Activated CD4-positive, alpha-beta T cell treated with anti-CD3 and anti-CD28 coated beads, Interleukin-2, amount 10 ng/mL, durations not matched to agents 24 days and 14 days (primary cell): ENCODE measurements around the gene IVNS1ABP. TPM values are rescaled to one million over a fixed set of nuclear protein-coding genes. Genes with fewer than 3 reads are reported as not detected.
"Not testable (repeated sequence)": the region's sequence is repeated elsewhere in the genome, so short reads cannot be mapped to it uniquely, and the experiment has no call there.

ENCODE experiments used
- DNase-seq: peaks from one replicate; pipeline ENCODE4 v3.0.0; 2022
- H3K27ac Mint-ChIP-seq: one replicate; pipeline ENCODE4 v1.8.0; 2022; ENCODE audit warnings: mild to moderate bottlenecking, mixed read lengths
- H3K27me3 Mint-ChIP-seq: one replicate; pipeline ENCODE4 v1.8.0; 2022; ENCODE audit warnings: mixed read lengths
- H3K36me3 Mint-ChIP-seq: one replicate; pipeline ENCODE4 v1.8.0; 2022; ENCODE audit warnings: low read depth, mild to moderate bottlenecking, mixed read lengths
- H3K4me1 Mint-ChIP-seq: one replicate; pipeline ENCODE4 v1.8.0; 2021; ENCODE audit warnings: mixed read lengths
- H3K4me3 Mint-ChIP-seq: one replicate; pipeline ENCODE4 v1.8.0; 2022; ENCODE audit warnings: mild to moderate bottlenecking, moderate library complexity, mixed read lengths
- H3K9me3 Mint-ChIP-seq: one replicate; pipeline ENCODE4 v1.8.0; 2021; ENCODE audit warnings: mixed read lengths
- intact Hi-C: fragments of 100-400 bp; cut with micrococcal nuclease; formaldehyde crosslinking; loops from one replicate; pipeline ENCODE4 v1.15.1; 2023
- total RNA-seq: library from RNA; stranded (reverse); gene quantifications from 2 replicates; pipeline ENCODE4 v1.2.3, GENCODE V29; 2022

IVNS1ABP gene
- total RNA-seq, 1 donor from 2014 or later = 187 TPM

DNA sequence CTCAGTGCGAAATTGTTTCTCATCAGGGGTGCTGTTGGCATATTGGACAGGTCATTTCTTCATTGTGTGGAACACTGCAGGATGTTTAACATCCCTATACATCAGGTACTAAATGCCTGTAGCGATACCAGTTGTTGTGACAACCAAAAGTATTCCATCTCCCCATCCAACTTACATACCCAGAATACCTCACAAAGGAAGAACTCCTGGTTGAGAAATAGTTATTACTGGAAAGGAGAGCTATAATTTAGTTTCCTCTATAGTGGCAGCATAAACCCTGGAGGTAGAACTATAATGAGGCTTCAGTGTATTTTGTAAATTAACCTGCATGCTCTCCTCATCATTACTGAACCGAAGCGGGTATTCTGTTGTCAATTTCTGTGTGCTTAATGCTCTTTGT is 45.1 kb downstream of the IVNS1ABP start:
- intact Hi-C loops = no loop called here
- no peak overlapping the region for H3K27ac Mint-ChIP-seq
- H3K4me1 Mint-ChIP-seq = peaks cover 1% of the 10 kb centered on the region
- DNase-seq = no peak
- H3K27me3 Mint-ChIP-seq = no peaks in the 10 kb centered on the region
- no peaks in the 10 kb centered on the region for H3K36me3 Mint-ChIP-seq
- H3K9me3 Mint-ChIP-seq = no peaks in the 10 kb centered on the region
- H3K4me3 Mint-ChIP-seq = no peak overlapping the region

DNA sequence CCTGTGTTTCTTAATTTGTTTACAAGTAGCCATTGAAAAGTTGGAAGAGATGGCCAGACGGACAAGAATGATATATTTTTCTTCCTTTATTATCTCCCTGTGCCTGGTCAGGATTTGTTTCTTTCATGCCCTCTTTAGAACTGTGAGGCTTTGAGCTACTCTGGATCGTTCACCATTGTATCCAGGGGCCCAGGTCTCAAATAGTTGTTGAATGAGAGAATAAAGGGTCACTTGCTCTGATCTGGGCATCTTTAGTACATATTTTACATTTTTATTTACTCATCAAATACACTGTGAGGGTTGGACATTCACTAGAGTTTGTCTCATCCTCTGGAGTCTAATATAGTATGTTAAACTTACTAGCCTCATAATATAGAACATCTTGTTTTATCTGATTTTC is 48.7 kb downstream of the IVNS1ABP start:
- no peaks in the 10 kb centered on the region for H3K36me3 Mint-ChIP-seq
- intact Hi-C loops = no loop called here
- peaks cover 1% of the 10 kb centered on the region for H3K4me1 Mint-ChIP-seq
- H3K9me3 Mint-ChIP-seq = no peaks in the 10 kb centered on the region
- H3K27me3 Mint-ChIP-seq = no peaks in the 10 kb centered on the region
- H3K4me3 Mint-ChIP-seq = no peak overlapping the region
- H3K27ac Mint-ChIP-seq = no peak overlapping the region
- DNase-seq = no peak

DNA sequence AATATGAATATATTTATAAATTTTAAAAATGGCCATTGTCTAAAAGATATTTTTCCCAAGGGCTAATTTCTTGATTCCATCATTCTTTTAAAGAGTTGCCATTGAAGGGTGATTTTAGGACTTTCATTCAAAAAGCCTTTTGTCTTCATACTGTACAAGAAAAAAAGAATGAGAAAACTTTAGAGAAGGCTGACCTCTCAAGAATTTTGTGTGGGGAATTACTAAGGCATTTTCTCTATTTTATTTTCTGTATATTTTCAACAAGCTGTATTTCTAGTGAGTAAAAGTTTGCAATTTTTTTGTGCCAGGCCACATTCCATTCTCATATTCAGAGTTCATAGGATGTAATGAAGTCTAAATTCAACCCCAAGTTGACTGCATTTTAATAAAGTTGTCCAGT is 49.3 kb downstream of the IVNS1ABP start:
- Mint-ChIP-seq H3K36me3 (no peaks in the 10 kb centered on the region), H3K4me1 (peaks cover 1% of the 10 kb centered on the region), H3K4me3 (no peak overlapping the region), H3K27ac (no peak overlapping the region), H3K9me3 (no peaks in the 10 kb centered on the region), H3K27me3 (no peaks in the 10 kb centered on the region)
- intact Hi-C loops = no loop called here
- no peak for DNase-seq

DNA sequence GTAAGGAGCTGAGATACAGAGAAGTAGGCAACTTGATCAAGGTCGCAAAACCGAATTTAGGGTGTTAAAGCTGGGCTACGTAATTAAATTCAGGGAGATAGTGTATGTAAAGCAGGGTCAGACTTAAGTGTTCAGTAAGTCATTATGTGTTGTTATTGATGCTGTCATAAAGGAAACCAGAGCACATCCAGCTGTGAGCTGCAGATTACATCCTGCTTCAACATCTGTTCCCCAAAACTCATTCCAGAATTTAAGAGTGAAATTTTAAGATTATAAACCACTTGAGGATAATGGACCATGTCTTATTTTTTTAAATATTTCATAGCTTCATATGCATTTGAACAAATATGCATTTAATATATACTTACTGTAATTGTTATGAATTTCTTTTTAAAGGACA is 49.7 kb downstream of the IVNS1ABP start:
- H3K4me1 Mint-ChIP-seq = peaks cover under 1% of the 10 kb centered on the region
- no peak for DNase-seq
- H3K4me3 Mint-ChIP-seq = no peak overlapping the region
- intact Hi-C loops = no loop called here
- H3K27ac Mint-ChIP-seq = no peak overlapping the region
- H3K27me3 Mint-ChIP-seq = no peaks in the 10 kb centered on the region
- H3K36me3 Mint-ChIP-seq = no peaks in the 10 kb centered on the region
- no peaks in the 10 kb centered on the region for H3K9me3 Mint-ChIP-seq

DNA sequence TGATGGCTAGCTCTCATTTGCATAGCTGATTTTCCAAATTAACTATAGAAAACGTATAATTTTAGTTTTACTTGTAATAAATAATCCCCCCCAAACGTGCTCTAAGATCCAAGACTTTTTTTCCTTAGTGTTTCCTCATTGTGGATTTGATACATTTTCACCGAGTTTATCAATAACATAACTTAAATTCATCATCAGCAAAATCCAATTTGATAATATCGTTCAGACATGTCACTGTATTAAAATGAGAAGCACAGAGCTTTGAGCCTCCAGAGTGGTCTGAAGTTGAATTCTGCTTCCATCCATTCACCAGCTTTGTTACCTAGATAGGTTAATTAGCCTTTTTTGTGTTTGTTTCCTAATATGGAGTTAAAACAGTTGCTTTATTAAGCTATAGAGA is 51.7 kb downstream of the IVNS1ABP start:
- Mint-ChIP-seq H3K9me3 (peaks cover 4% of the 10 kb centered on the region), H3K36me3 (peaks cover 2% of the 10 kb centered on the region), H3K4me1 (no peaks in the 10 kb centered on the region), H3K27ac (no peak overlapping the region), H3K4me3 (no peak overlapping the region), H3K27me3 (no peaks in the 10 kb centered on the region)
- intact Hi-C loops = no loop called here
- DNase-seq = no peak

DNA sequence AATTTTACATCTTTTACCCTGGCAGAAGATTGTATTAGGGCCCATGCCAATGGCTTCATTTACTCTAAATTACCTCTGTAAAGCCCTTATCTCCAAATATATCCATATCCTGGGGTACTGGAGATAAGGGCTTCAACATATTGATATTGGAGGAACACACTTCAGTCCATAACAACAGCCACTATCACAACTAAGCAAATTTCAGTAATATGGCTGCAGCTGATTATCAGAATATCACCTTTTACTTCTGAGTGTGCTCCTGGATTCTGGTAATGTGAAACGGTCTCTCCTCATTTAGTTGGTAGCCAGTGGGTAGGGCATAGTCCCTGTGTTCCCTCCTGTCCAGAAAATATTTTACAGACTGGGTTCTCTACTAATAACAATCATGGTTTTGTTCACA is 53.3 kb downstream of the IVNS1ABP start:
- Mint-ChIP-seq H3K36me3 (peaks cover 2% of the 10 kb centered on the region), H3K27ac (no peak overlapping the region), H3K4me3 (no peak overlapping the region), H3K9me3 (peaks cover 4% of the 10 kb centered on the region), H3K4me1 (no peaks in the 10 kb centered on the region), H3K27me3 (no peaks in the 10 kb centered on the region)
- no peak for DNase-seq
- intact Hi-C loops = no loop called here

DNA sequence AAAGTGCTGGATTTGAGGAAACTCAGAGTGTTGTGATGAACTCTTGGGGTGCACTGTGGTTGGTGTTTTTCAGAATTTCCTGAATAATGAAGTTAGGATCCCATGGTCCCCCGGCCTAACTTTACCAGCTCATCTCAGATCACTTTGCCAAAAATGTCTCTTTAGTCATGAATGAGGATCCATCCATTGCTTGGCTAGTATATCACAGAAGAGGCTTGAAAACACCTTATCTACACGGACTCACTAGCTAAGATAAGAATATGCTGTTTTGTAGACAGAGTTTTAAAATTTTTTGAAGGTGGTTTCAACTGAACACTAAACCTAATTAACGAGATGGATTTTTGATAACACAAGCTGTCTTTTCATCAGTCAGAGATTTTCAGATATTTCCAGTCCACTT is 53.8 kb downstream of the IVNS1ABP start:
- DNase-seq = no peak
- Mint-ChIP-seq H3K36me3 (peaks cover 2% of the 10 kb centered on the region), H3K27me3 (no peaks in the 10 kb centered on the region), H3K27ac (no peak overlapping the region), H3K4me3 (no peak overlapping the region), H3K4me1 (no peaks in the 10 kb centered on the region), H3K9me3 (peaks cover 4% of the 10 kb centered on the region)
- intact Hi-C loops = no loop called here

DNA sequence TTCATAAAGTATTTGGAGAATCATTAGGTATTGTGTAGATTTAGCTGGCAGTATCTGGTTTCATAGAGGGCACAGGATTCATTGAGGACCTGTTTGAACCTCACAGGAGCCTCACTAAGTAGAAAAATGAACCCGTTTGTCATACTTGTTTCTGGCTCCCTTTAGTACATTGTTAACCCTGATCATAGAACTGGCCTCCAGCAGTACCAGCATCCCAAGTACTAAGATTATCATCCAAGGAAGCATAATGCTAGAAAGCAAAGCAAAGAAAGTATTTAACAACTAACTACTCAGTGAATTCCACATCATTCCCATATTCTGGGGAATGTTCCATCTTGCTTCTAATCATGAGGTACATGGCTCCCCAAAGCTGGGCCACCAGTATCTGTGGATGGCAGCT is 54.9 kb downstream of the IVNS1ABP start:
- peaks cover 4% of the 10 kb centered on the region for H3K9me3 Mint-ChIP-seq
- intact Hi-C loops = no loop called here
- no peak for DNase-seq
- peaks cover 2% of the 10 kb centered on the region for H3K36me3 Mint-ChIP-seq
- H3K4me3 Mint-ChIP-seq = no peak overlapping the region
- peaks cover 2% of the 10 kb centered on the region for H3K4me1 Mint-ChIP-seq
- H3K27me3 Mint-ChIP-seq = no peaks in the 10 kb centered on the region
- H3K27ac Mint-ChIP-seq = no peak overlapping the region

DNA sequence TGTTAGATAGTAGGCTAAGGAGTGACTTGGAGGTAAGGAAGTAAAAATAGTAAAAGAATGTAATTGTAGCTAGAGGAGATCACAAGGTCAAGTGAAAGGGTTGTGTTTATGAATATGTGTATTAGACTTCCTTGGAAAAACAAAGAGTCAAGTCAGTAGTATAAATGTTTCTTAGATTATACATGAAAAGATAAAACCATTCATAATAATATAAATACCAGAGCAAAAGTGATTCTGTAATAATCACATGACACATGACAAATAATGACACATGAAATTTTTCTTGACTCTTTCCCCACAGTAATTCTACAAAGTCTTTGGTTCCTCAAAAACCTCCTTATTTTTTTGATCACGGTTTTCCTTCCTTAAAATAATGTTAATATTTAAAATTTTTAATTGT is 56.4 kb downstream of the IVNS1ABP start:
- Mint-ChIP-seq H3K27me3 (no peaks in the 10 kb centered on the region), H3K4me3 (no peak overlapping the region), H3K4me1 (peaks cover 4% of the 10 kb centered on the region), H3K9me3 (peaks cover 4% of the 10 kb centered on the region), H3K36me3 (peaks cover 2% of the 10 kb centered on the region), H3K27ac (no peak overlapping the region)
- intact Hi-C loops = no loop called here
- no peak for DNase-seq

DNA sequence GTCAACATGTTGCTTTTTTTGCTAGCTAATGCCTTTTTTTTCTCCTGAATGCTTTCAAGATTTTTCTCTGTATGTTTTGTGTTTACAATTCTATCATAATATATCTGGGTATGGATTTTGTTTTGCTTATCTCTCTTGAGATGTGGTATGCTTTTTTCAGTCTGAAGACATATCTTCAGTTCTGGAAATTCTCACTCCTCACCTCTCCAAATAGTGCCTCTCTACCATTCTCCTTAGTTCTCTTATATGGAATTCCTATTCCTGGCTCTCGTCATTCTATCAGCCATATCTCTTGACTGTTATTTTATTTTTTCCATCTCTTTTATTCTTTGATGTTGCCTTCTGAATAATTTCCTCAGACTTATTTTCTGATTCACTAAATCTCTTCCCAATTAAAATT is 58.4 kb downstream of the IVNS1ABP start:
- intact Hi-C loops = no loop called here
- DNase-seq = no peak
- H3K4me3 Mint-ChIP-seq = no peak overlapping the region
- H3K4me1 Mint-ChIP-seq = peaks cover 4% of the 10 kb centered on the region
- H3K36me3 Mint-ChIP-seq = peaks cover 5% of the 10 kb centered on the region
- H3K27me3 Mint-ChIP-seq = no peaks in the 10 kb centered on the region
- H3K9me3 Mint-ChIP-seq = peaks cover 4% of the 10 kb centered on the region
- no peak overlapping the region for H3K27ac Mint-ChIP-seq

DNA sequence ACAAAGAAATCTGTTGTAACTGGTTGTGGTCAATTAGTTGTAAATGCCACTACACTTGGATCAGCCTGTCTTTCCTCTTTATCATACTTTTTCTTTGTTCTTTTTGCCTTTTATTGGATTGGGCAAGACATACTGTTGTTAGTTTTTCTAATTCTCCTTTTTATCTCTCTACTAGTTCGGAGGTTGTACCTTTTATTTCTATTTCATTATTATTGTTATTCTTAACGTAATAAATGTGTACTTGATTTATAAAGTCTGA is 59.2 kb downstream of the IVNS1ABP start:
- H3K4me3 Mint-ChIP-seq = peak overlapping the region; percentile 26
- no peaks in the 10 kb centered on the region for H3K27me3 Mint-ChIP-seq
- H3K9me3 Mint-ChIP-seq = peaks cover 4% of the 10 kb centered on the region
- no peak for DNase-seq
- H3K4me1 Mint-ChIP-seq = peaks cover 4% of the 10 kb centered on the region
- intact Hi-C loops = no loop called here
- H3K27ac Mint-ChIP-seq = no peak overlapping the region
- H3K36me3 Mint-ChIP-seq = peaks cover 5% of the 10 kb centered on the region

DNA sequence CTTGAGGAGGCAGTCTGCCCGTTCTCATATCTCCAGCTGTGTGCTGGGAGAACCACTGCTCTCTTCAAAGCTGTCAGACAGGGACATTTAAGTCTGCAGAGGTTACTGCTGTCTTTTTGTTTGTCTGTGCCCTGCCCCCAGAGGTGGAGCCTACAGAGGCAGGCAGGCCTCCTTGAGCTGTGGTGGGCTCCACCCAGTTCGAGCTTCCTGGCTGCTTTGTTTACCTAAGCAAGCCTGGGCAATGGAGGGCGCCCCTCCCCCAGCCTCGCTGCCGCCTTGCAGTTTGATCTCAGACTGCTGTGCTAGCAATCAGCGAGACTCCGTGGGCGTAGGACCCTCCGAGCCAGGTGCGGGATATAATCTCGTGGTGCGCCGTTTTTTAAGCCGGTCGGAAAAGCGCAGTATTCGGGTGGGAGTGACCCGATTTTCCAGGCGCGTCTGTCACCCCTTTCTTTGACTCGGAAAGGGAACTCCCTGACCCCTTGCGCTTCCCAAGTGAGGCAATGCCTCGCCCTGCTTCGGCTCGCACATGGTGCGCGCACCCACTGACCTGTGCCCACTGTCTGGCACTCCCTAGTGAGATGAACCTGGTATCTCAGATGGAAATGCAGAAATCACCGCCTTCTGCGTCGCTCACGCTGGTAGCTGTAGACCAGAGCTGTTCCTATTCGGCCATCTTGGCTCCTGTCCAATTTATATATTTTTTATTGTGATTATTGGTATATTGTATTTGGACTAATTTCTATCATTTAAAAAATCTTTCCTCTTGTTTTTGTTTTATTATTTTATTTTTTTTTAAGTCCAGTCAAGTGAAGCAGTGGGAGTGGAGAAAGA is 59.7 kb downstream of the IVNS1ABP start:
- intact Hi-C loops, H3K27me3 Mint-ChIP-seq, H3K36me3 Mint-ChIP-seq, DNase-seq, H3K4me1 Mint-ChIP-seq, H3K9me3 Mint-ChIP-seq: not testable (repeated sequence)
- Mint-ChIP-seq H3K27ac (peak overlapping the region; percentile 74), H3K4me3 (peak overlapping the region; percentile 80)

DNA sequence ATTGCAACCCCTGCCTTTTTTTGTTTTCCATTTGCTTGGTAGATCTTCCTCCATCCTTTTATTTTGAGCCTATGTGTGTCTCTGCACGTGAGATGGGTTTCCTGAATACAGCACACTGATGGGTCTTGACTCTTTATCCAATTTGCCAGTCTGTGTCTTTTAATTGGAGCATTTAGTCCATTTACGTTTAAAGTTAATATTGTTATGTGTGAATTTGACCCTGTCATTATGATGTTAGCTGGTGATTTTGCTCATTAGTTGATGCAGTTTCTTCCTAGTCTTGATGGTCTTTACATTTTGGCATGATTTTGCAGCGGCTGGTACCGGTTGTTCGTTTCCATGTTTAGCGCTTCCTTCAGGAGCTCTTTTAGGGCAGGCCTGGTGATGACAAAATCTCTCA is 61.4 kb downstream of the IVNS1ABP start:
- H3K27ac Mint-ChIP-seq, H3K9me3 Mint-ChIP-seq, H3K36me3 Mint-ChIP-seq, H3K4me1 Mint-ChIP-seq, DNase-seq, H3K4me3 Mint-ChIP-seq, H3K27me3 Mint-ChIP-seq, intact Hi-C loops: not testable (repeated sequence)

DNA sequence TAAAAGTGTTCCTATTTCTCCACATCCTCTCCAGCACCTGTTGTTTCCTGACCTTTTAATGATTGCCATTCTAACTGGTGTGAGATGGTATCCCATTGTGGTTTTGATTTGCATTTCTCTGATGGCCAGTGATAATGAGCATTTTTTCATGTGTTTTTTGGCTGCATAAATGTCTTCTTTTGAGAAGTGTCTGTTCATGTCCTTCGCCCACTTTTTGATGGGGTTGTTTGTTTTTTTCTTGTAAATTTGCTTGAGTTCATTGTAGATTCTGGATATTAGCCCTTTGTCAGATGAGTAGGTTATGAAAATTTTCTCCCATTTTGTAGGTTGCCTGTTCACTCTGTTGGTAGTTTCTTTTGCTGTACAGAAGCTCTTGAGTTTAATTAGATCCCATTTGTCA is 64.6 kb downstream of the IVNS1ABP start:
- H3K27me3 Mint-ChIP-seq, H3K36me3 Mint-ChIP-seq, intact Hi-C loops, H3K9me3 Mint-ChIP-seq, H3K4me1 Mint-ChIP-seq, DNase-seq, H3K4me3 Mint-ChIP-seq, H3K27ac Mint-ChIP-seq: not testable (repeated sequence)

DNA sequence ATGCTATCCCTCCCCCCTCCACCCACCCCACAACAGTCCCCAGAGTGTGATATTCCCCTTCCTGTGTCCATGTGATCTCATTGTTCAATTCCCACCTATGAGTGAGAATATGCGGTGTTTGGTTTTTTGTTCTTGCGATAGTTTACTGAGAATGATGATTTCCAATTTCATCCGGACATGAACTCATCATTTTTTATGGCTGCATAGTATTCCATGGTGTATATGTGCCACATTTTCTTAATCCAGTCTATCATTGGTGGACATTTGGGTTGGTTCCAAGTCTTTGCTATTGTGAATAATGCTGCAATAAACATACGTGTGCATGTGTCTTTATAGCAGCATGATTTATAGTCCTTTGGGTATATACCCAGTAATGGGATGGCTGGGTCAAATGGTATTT is 65.1 kb downstream of the IVNS1ABP start:
- H3K4me1 Mint-ChIP-seq, H3K4me3 Mint-ChIP-seq, DNase-seq, H3K27me3 Mint-ChIP-seq, H3K9me3 Mint-ChIP-seq, H3K36me3 Mint-ChIP-seq, intact Hi-C loops, H3K27ac Mint-ChIP-seq: not testable (repeated sequence)
